Stimulated activated CD8-positive, alpha-beta memory T cell treated with anti-CD3 and anti-CD28 coated beads, Interleukin-7, amount 100 ng/mL, for 24 hours (primary cell): ENCODE data around the gene GLRX5.

ENCODE experiments used
- DNase-seq: peaks from one replicate; pipeline ENCODE4 v3.0.0-alpha.2; 2020; ENCODE audit warnings: low read depth

Gene GLRX5

DNA sequence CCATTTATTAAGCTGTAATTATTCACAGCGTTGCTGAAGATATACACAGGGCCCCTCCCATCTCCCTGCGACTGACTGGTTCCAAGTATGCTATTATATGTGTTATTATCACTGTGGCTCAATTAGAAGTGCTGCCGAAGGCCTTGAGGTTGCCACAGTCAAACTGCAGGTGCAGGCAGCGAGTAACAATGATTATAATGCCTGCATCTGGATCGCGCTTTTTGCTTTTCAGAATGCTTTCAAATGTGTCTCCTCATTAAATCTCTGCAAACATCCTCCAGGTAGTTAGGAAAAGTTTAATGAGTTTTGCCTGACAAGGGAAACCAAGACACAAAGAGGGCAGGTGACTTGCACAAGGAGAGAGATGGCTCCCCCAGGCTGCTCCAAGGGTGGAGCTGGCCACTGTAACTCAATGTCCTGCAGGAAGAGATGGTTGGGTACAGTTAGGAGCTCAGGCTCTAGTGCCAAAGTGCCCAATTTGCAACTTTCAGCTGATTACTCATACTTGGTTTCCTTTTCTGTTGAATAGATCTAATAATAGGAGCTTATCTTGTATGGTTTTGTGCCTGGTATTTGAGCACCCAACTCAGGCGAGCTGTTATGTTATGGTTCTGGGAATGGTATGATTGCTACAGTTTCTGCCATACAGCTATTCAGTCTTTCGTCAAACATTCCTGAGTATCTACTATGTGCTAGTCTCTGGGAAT lies 16.7 kb upstream of the GLRX5 start:
- DNase-seq, result no peak

DNA sequence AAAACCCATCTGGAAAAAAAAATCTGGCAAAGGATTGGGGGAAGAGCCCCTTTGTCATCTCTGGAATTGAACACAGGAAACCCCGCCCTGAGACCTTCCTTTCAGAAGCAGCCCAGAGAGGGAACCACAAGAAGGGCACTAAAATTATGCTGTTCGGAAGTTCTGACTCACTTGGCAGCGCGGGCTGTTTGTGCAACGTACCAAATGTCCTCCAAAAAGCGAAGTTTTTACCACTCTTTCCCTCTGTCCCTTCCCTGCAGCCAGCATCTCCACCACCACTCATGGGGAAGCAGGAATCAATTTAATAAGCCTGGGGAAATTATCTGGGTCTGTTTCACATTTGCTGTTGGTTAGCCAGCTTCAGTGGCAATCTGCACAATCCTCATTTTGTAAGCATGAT lies 15.2 kb upstream of the GLRX5 start:
- no peak for DNase-seq

DNA sequence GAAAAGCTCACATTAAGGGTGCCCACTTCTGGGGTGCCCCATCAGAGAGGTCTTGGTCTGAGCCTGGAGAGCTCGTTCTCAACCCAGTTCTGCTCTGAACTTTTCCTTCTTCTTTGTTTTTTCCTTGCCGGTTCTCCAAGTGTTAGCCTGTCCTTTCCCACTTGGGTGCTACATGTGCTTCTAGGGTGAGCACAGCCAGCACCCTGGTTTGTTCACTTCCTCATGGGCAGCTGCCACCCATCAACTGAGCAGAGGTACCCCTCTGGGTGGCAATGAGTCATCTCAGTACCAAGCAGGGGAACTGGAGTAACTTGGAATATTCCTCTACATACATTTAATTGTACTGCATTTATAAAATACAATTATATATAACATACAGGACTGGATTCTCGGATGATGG lies 14.5 kb upstream of the GLRX5 start:
- no peak for DNase-seq

DNA sequence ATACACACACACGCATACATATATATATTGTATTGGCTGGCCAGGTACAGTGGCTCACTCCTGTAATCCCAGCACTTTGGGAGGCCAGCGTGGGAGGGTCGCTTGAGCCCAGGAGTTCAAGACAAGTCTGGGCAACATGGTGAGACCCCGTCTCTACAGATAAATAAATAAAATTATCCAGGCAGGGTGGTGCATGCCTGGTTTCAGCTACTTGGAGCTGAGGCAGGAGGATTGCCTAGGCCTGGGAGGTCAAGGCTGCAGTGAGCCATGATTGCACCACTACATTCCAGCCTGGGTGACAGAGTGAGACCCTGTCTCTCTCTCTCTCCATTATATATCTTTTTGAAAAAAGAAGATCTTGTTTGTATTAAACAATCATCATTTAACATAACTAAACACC lies 13.8 kb upstream of the GLRX5 start:
- no peak for DNase-seq

DNA sequence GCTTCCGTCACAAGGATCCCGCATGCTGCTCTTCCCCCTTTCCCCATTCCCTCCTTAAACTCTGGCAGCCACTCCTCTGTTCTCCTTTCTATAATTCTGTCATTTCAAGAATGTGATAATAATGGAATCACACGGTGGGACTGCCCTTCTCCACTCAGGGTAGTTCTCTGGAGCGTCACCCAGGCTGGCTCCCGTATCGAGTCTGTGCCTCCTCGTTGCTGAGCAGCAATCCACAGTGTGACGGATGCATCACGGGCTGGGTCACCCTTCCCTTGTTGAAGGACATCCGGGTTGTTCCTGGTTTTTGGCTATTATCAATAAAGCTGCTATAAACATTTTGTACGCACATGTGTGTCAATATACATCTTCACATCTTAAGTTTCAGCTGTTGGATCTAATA lies 12.7 kb upstream of the GLRX5 start:
- no peak for DNase-seq

DNA sequence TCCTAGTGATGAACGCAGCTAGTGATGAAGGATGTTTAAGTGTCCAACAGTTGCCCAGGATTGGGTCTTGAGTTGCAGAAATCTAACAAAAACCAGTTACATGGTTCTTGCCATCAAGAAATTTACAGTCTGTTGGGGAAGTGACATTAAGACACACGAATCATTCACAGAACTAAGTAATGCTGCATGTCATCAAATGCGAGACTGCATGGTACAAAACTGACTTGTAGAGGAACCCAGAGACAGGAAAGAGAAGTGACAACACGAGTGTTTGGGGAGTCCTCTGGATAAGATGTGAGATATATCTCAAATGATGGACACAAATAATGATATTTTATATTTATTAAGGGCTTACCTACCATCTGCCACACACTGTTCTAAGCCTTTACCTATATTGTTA lies 12.3 kb upstream of the GLRX5 start:
- no peak for DNase-seq

DNA sequence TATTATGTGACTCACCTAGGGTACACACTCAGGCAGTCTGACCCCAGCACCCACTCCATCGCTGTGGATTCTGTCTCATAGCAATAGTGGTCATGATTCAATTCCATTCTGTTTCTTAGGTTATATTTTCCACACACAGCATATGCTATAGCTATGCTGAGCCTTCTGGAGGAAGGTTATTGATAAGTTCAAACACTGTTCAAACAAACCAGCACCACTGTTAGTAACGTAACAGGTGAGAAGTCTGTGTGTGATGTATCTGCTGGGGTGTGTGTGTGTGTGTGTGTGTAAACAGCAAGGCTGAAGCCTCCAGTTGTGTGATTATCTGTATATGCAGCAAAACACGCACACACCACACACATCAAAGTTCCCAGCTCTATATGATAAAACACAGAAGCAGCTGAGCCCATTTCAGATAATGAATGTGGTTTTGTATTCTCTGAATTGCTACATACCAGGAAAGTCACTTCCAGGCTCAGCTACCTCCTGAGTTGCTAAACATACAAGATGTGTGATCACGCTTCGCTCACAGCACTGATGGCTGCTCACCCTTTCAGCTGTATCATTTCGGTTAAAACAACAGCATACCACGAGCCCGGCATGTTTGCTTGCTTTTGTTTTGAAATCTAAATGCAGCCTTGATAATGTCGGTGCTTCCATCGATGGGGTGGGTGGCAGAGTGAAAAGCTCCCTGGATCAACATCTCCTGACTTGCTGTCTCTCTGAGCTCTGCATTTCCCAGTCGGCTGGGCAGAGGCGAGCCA lies 11.6 kb upstream of the GLRX5 start:
- DNase-seq, result no peak

DNA sequence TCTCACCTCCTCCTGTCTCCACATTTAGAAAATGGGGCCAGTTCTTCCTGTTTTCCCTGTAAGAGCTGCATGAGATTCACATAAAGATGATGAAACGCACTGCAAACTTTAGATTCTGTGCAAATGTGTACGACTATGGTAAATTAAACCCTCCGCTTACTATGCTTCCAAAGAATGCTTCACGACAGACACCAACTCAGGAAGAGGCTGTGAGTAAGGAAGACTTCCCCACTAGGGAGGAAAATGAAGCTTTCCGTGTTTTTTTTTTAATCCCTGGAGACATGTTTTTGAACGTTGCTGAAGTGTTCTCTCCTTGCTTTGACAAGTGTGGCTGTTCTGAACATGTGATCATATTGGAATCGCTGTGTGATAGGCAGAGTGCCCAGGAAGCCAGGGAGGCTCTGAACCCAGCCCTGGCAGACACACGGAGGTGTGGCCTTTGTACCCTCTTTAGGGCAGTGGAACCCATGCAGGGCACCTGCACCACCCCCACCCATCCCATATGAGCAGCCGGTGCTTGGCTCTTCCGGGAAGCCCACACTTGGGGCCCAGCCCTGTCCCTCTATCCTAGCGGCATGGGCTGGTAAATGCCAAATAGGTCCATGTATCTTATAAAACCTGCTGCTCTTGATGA lies 10.9 kb upstream of the GLRX5 start:
- no peak for DNase-seq

DNA sequence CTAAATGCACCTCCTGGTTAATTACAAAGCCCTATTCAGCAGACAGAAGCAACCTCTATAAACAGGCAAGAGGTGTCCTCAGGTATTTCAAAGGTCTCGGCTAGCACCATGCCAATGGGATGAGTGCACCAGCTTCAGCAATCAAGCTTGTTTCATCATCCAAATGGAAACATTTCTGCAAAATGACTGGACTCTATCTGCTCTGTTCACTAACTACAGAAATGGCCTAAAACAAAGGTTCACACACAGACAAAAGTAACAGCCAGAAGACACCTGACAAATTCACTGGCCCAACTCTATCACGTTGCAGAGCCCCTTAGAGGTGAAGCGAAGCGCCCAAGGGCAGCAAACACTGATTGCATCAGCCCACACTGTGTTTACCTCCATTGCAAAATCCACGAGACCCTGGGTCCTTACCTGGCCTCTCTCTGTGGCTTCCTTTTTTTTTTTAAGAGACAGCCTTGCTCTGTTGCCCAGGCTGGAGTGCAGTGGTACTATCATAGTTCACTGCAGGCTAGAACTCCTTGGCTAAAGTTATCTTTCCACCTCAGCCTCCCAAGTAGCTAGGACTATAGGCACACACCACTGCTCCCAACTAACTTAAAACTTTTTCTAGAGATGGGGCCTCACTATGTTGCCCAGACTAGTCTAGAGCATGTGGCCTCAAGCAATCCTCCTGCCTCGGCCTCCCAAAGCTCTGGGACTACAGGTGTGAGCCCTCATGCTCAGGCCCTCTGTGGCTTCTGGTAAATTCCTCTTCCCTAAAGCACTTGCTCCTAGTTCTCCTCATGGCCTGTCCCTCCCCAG lies 9.9 kb upstream of the GLRX5 start:
- no peak for DNase-seq

DNA sequence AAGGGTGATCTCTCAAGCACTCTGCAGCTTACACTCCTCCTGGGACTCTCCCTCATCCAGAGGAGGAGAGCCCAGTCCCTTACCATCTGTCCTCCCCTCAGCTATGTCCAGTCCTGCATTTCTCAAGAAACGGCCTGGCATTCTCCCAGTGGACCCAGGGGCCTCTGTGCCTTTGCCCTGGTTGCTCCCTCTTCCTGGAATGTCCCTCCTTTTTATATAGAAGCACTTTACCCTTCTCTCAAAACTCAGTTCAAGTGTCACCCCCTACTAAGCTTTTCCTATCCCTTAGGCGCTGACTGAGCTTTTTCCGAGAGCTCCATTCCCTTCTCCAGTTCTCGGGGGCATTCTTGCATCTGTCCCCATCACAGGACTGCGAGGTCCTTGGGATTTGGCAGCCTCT lies 8.9 kb upstream of the GLRX5 start:
- no peak for DNase-seq

DNA sequence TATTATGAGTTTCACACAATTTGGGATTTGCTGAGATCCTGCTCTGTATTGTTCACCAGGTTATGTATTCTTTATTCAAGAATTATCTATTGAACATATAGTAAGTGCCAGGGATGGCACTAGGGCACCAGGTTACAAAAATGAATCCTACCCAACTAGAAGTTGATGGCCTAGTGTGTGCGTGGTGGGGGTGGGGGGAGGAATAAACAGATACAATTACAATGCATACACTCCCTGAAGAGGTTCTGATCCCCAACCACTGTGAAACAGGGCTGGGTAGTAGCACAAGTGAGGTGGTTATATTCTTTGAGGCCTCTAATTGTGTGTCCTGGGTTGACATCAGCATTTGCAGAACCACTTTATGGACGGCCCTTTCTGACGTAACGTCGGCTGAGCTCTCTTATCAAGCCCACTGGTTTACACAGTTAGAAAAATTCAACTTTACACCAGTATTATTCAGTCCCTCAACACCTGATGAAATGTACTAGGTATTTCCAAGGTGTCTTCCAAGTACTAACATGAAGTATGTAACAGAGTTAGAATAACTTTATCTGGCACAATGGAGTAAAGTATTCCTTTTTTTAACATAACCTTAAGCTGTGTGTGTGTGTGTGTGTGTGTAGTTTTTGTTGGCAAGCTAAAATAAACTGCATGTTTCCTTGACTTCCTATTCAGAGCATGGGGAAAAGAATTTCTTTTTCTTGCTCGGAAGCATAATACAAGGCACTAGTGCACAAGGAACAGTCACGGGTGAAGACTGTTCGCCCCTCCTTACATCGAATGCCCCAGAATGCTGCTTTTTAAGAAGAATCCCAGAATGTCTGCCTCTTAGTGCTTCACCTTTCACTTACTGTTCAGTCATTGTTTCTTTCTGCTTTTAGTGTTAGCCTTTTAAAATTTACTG lies 8.1 kb upstream of the GLRX5 start:
- no peak for DNase-seq

DNA sequence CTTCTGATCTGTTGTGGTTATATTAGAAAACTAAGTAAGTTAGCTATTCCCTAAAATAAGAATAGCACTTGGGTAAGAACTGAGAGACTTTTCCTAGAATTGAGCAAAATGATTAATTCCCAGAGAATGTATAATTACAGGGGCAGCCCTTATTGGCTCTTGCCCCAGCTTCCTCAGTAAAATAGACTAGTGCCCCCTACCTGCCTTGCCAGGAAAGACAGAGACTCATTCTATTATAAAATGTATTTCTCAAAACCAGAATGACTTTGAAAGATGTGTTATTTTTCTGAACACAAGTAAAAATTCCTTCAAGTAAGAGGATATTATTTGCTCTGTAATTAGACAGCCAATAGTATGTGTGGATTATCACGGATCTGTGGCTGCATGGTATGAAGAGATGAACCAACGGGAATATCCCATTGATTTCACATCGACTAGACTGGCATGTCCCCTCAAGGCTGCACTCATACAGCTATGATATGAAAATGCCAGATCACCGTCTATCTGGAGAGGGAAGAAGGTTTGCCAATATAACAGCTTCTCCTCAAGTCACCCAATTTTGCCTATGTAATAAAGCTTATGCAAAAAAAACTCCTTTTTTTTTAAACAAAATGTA lies 7.4 kb upstream of the GLRX5 start:
- DNase-seq, result no peak

DNA sequence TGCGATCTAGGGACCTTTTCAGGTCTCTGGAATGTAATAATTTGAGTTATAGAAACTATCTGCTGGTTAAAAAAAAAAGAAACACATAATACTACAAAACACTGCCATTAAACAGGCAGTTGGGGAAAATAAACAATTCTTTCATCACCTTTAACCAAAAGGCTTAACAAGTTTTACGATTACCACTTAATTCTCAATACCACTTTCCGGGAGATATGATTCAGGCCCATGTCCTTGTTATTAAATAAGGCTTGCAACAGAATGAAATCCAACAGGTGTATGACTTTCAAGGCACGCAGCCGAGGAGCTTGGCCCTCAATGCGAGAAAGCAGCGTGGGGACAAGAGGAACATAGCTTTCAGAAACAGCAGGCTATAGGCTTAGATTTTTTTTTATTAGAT lies 5.6 kb upstream of the GLRX5 start:
- no peak for DNase-seq

DNA sequence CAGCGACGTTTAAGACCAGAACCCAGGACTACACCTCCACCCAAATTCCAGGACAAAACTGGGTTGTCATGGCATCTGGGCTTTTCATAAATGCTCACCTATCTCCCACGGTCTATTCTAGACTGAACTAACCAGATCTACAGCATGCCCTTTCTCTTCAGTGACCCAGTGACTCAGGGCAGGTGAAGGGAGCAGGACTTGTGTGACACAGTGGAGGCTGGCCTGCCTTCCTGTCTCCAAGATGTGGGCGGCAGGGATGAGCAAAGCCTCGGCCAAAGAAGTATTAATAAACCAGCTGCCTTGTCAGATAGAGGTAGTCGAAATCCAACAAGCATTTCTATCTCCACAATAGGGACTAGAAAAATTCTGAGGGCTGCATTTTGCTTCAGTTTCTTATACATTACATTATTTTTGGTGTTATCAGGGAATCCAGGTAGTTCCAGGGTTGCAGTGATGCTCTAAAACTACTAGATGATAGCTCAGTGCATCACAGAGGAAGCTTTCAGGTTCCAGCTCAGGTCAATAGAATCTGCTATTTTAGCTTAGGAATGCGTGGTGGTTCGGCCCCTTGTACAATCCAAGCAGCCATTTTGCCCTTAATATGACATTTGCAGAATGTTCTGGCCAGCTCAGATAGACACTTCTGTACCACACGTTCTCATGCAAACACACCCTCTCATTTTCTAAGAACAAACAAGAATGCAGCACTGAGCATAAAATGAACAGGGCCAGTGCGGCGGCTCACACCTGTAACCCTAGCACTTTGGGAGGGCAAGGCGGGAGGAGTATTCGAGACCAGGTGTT lies 4.2 kb upstream of the GLRX5 start:
- DNase-seq, result no peak

DNA sequence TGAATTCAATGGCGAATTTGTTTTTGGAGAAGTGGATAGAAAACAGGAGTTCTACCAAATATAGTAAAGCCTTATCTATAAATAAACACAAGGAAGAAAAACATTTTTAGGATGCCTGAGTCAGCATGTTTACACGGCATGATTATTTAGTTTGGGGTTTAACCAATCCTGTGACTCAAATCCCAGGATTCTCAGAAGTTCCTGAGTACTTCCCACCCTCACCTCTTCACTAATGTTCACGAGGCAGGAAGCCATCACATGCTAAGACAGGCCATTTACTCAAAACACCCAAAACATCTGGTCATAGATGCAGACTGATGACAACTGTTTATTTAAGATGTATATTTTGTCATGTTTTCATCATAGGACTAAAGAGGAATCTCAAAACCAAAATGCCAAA lies 3.4 kb upstream of the GLRX5 start:
- no peak for DNase-seq

DNA sequence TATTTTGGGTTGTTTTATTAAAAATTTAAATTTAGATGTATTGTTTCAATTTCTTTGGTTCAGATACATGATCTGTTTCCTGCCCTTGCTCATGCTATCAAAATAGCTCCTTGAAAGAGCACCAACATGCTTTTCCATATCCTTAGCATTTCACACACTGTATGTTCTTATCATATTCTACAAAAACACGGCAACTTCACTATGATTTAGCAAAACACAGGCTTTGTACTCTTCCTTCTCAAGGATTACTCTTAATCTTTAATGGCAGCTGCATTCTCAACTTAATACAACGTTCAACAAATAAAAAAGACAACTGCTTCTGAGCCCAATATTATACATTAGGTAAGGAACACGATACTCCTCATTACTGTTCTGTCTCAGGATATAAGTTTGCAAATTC lies 2.9 kb upstream of the GLRX5 start:
- no peak for DNase-seq

DNA sequence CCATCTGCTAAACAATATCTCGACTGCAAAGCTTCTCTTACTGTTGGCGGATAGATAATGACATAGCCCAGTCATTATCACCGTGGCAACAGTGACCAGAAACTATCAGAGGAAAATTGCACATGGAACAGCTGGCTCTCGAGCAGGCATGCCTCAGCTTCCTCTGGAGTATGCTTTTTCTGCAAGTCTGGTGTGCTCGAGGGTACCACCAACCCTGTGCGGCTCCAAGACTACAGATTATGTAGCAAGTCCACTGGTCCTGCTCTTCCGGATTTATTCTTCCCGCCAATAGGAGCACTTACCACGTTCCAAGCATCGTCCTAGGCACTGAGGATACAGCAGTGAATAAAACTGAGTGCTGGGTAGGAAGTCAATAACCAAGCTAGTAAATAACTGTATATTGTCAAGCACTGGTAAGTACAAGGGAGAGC lies 1.4 kb upstream of the GLRX5 start:
- DNase-seq, result no peak

DNA sequence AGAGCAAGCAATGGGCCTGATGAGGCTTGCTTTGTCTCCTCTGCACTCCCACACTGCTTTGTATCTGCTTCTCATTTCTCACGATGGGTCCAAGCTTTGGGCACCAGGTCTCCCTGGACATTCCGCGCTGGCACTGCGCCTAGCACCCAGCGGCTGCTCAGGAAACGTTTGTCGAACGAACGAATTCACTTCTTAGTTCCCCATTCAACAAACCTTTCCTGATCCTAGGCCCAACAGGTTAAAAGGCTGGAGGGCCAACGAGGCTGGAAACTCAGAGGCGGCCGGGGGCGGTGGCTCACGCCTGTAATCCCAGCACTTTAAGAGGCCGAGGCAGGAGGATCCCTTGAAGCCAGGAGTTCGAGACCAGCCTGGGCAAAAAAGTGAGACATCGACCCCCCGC lies 1.0 kb upstream of the GLRX5 start:
- DNase-seq, result no peak

DNA sequence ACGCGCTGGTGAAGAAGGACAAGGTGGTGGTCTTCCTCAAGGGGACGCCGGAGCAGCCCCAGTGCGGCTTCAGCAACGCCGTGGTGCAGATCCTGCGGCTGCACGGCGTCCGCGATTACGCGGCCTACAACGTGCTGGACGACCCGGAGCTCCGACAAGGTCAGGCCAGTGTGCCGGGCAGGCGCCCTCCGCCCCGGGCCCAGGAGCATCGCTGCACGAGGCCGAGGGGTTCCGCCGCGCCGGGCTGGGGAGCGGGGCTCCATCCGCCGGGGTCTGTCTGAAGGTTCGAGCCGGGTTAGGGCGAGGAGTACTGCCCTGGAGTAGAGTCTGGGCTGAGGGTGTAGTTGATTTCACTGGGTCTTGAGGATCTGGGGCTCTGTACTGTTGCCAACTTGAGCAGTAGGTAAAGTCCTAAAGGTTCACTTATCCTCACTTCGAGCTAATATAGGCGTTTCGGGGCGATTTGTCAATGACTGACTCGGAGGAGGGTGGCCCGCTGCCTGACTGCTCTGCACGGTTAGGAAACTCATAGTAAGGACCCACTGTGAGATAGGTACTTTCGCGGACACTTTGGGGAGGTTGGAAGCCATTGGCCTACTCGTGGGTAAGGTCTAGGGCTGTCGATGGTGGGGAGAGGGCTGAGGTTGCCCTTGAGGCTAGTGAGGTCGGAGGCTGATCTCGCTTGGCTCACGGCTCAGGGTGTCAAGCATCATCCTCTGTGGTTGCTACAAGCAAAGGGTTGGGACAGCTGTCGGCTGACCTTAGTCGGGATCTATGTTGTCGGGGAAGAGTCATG lies 574 bp downstream of the GLRX5 start:
- DNase-seq, result no peak
